OCI-LY3 (cell line): ENCODE measurements around the gene TUBA1C.

Source experiments
- EZH2phosphoT487 ChIP-seq: fragments of 200-600 bp; shearing (Covaris generic); IDR thresholded peaks from 2 replicates; pipeline ENCODE4 v1.6.1; 2018; ENCODE audit warnings: antibody characterized with exemption, mixed run types, low read depth
- TF ChIP-seq, protein P1 (sequence below): fragments of 200-600, 300-600 bp; sonication (generic); IDR thresholded peaks from 2 replicates; pipeline ENCODE4 v1.5.1; 2014; ENCODE audit warnings: antibody characterized with exemption, low read length, low read depth

DNA sequence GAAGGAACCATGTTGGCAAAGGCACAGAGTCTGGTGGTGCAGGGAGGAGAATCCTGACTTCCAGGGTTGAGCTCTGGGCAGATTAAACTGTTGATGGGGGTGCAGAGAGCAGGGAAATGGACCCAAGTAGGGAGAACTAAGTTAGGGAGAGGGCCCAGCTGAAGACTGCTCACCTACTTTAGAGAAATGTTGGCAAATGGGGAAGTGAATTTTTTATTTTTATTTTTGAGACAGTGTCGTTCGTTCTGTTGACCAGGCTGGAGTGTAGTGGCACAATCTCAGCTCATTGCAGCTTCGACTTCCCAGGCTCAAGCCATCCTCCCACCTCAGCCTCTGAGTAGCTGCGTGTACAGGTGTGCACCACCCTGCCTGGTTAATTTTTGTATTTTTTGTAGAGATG lies 43.9 kb upstream of the TUBA1C start:
- TF ChIP-seq, protein P1, sequence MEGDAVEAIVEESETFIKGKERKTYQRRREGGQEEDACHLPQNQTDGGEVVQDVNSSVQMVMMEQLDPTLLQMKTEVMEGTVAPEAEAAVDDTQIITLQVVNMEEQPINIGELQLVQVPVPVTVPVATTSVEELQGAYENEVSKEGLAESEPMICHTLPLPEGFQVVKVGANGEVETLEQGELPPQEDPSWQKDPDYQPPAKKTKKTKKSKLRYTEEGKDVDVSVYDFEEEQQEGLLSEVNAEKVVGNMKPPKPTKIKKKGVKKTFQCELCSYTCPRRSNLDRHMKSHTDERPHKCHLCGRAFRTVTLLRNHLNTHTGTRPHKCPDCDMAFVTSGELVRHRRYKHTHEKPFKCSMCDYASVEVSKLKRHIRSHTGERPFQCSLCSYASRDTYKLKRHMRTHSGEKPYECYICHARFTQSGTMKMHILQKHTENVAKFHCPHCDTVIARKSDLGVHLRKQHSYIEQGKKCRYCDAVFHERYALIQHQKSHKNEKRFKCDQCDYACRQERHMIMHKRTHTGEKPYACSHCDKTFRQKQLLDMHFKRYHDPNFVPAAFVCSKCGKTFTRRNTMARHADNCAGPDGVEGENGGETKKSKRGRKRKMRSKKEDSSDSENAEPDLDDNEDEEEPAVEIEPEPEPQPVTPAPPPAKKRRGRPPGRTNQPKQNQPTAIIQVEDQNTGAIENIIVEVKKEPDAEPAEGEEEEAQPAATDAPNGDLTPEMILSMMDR, result no peak
- no peak for TF ChIP-seq EZH2phosphoT487
